Loucy (cell line): ENCODE data around the gene COA7.

Experiments
- H2AFZ ChIP-seq: fragments of 200-600 bp; sonication (generic); 2 replicates; pipeline ENCODE4 v1.6.0; 2016; ENCODE audit warnings: antibody characterized with exemption, mild to moderate bottlenecking, low read length, moderate library complexity
- H3F3A ChIP-seq: fragments of 200-600 bp; 2 replicates; pipeline ENCODE4 v1.6.0; 2016; ENCODE audit warnings: antibody characterized with exemption, low read depth, mild to moderate bottlenecking
- H3K27me3 ChIP-seq: fragments of 200-600 bp; sonication (generic); 2 replicates; pipeline ENCODE4 v1.6.1; 2014; ENCODE audit warnings: low read length, mild to moderate bottlenecking; ENCODE audit not compliant: insufficient read depth, poor library complexity, severe bottlenecking
- H3K36me3 ChIP-seq: fragments of 200-600 bp; sonication (generic); 2 replicates; pipeline ENCODE4 v1.6.1; 2016; ENCODE audit warnings: low read length; ENCODE audit not compliant: insufficient read depth
- H3K4me1 ChIP-seq: fragments of 200-600 bp; sonication (generic); 2 replicates; pipeline ENCODE4 v1.5.1; 2014; ENCODE audit warnings: low read length, mild to moderate bottlenecking; ENCODE audit not compliant: insufficient read depth, poor library complexity, severe bottlenecking
- H3K4me2 ChIP-seq: fragments of 200-600 bp; sonication (generic); 2 replicates; pipeline ENCODE4 v1.6.0; 2014; ENCODE audit warnings: antibody characterized with exemption, low read length, low read depth, mild to moderate bottlenecking; ENCODE audit not compliant: poor library complexity, severe bottlenecking
- H3K4me3 ChIP-seq: fragments of 200-600 bp; sonication (generic); 2 replicates; pipeline ENCODE4 v1.5.1; 2014; ENCODE audit warnings: low read length, mild to moderate bottlenecking, mixed read lengths; ENCODE audit not compliant: poor library complexity, severe bottlenecking
- H3K79me2 ChIP-seq: fragments of 200-600 bp; sonication (generic); 2 replicates; pipeline ENCODE4 v1.6.1; 2014; ENCODE audit warnings: low read length; ENCODE audit not compliant: insufficient read depth
- H3K9ac ChIP-seq: fragments of 200-600 bp; sonication (generic); 2 replicates; pipeline ENCODE4 v1.6.0; 2014; ENCODE audit warnings: mild to moderate bottlenecking, low read depth, low read length, moderate library complexity; ENCODE audit not compliant: poor library complexity, severe bottlenecking
- H3K9me2 ChIP-seq: fragments of 200-600 bp; sonication (generic); replicated peaks from 2 replicates; pipeline ENCODE4 v1.6.1; 2016; ENCODE audit warnings: low read depth, low read length, mixed read lengths
- H3K9me3 ChIP-seq: fragments of 200-600 bp; sonication (generic); 2 replicates; pipeline ENCODE4 v1.6.1; 2014; ENCODE audit warnings: mild to moderate bottlenecking, antibody characterized with exemption, low read length, low read depth; ENCODE audit not compliant: insufficient read depth
- H4K20me1 ChIP-seq: fragments of 200-600 bp; sonication (generic); 2 replicates; pipeline ENCODE4 v1.6.0; 2014; ENCODE audit warnings: antibody characterized with exemption, low read length, mild to moderate bottlenecking; ENCODE audit not compliant: insufficient read depth, poor library complexity, severe bottlenecking
- CTCF ChIP-seq: fragments of 200-600 bp; sonication (generic); conservative IDR thresholded peaks from 2 replicates; pipeline ENCODE4 v1.5.1; 2014; ENCODE audit warnings: mild to moderate bottlenecking, antibody characterized with exemption, low read length
- EZH2phosphoT487 ChIP-seq: fragments of 200-600 bp; IDR thresholded peaks from 2 replicates; pipeline ENCODE4 v1.6.1; 2018; ENCODE audit warnings: antibody characterized with exemption, mild to moderate bottlenecking, moderate library complexity, borderline replicate concordance

The COA7 gene

DNA sequence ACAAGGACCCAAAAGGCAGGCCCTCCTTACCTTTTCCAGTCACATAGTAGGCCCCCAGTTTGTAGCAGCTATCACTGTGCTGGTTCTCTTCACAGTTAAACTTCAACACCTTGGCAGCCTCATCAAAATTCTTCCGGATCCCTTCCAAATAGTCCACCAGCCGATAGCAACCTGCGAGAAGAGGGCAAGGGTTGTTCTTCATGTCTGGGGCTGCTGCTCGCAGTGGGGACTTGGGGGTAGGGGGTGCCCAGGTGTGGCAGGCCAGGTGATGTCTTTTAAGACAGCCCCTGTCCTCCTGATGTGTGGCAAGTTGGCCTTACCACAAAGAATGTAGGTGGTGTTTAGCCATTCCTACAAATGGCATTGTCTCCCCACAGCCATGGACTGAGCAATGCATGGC is 5.5 kb downstream of the COA7 start:
- Histone ChIP-seq H3K9me3 (no peaks in the 10 kb centered on the region), H3F3A (no peaks in the 10 kb centered on the region), H2AFZ (no peak overlapping the region), H3K9me2 (no peaks in the 10 kb centered on the region), H3K4me2 (no peak overlapping the region), H3K4me3 (no peak overlapping the region), H3K79me2 (peaks cover 51% of the 10 kb centered on the region), H3K36me3 (peaks cover 25% of the 10 kb centered on the region; the same call in 1 of the 2 replicates), H3K27me3 (no peaks in the 10 kb centered on the region), H4K20me1 (no peaks in the 10 kb centered on the region), H3K9ac (no peak overlapping the region), H3K4me1 (peaks cover 8% of the 10 kb centered on the region)
- TF ChIP-seq CTCF (no peak), EZH2phosphoT487 (no peak)

DNA sequence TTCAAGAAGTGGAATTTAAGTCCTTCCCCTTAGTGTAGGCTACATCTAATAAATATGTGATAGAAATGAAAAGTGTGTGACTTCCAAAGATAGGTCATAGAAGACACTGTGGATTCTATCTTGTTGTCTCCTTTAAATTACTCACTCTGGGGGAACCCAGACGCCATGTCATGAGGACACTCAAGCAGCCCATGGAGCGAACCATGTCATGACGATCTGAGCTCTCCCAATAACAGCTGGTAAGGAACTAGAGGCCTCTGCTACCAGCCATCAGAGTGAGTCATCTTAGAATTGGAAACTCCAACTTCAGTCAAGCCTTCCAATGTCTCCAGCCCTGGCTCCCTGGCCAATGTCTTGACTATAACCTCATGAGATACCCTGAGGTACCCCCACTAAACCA is 6.3 kb downstream of the COA7 start:
- no peaks in the 10 kb centered on the region for H3K27me3 ChIP-seq
- H2AFZ ChIP-seq, result no peak overlapping the region
- H3K4me3 ChIP-seq, result no peak overlapping the region
- H3K4me1 ChIP-seq, result peaks cover 8% of the 10 kb centered on the region
- no peak overlapping the region for H3K9ac ChIP-seq
- no peaks in the 10 kb centered on the region for H3K9me2 ChIP-seq
- H4K20me1 ChIP-seq, result no peaks in the 10 kb centered on the region
- TF ChIP-seq CTCF (no peak), EZH2phosphoT487 (no peak)
- no peak overlapping the region for H3K4me2 ChIP-seq
- H3F3A ChIP-seq, result no peaks in the 10 kb centered on the region; the same call in 1 of the 2 replicates
- no peaks in the 10 kb centered on the region for H3K9me3 ChIP-seq
- peaks cover 34% of the 10 kb centered on the region; the same call in 1 of the 2 replicates for H3K36me3 ChIP-seq
- H3K79me2 ChIP-seq, result peaks cover 42% of the 10 kb centered on the region

DNA sequence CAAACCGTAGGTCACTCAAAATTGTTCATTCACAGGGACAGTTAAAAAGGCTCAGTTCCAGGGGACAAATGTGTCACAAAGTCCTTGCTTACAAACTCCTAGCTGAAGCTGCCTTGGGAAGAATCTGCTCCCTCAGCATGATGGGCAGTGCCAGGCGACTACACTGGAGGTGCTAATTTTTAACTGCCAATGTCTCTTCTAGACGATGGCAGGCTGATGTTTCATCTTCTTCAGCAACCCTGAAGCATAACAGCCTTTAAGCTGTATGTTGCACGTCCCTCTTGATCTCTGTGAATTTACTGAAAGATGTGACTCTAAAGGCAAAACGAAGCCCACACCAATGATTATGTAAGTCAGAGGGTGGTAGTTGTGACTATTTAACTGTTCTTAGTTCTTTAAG is 11.3 kb downstream of the COA7 start:
- Histone ChIP-seq H3K9me2 (no peaks in the 10 kb centered on the region), H3K79me2 (no peaks in the 10 kb centered on the region; the same call in 1 of the 2 replicates), H3K27me3 (no peaks in the 10 kb centered on the region), H3F3A (no peaks in the 10 kb centered on the region; the same call in 1 of the 2 replicates), H4K20me1 (no peaks in the 10 kb centered on the region), H3K4me3 (no peak overlapping the region), H3K36me3 (peaks cover 36% of the 10 kb centered on the region; the same call in 1 of the 2 replicates), H3K4me1 (peaks cover 4% of the 10 kb centered on the region), H3K4me2 (no peak overlapping the region), H3K9ac (no peak overlapping the region), H2AFZ (no peak overlapping the region), H3K9me3 (no peaks in the 10 kb centered on the region)
- TF ChIP-seq CTCF (no peak), EZH2phosphoT487 (no peak)
